Nephron (organoid): ENCODE measurements around the gene KANK4.

ENCODE experiments used
- H3K27ac Mint-ChIP-seq, 3 experiments: 2 replicates each; pipeline ENCODE4 v1.8.0; 2020; ENCODE audit warnings: mixed read lengths in 3 of 3, mild to moderate bottlenecking in 2 of 3, moderate library complexity in 1 of 3
- H3K27me3 Mint-ChIP-seq: 2 replicates; pipeline ENCODE4 v1.8.0; 2021; ENCODE audit warnings: low read depth, mild to moderate bottlenecking, moderate library complexity, mixed read lengths
- H3K36me3 Mint-ChIP-seq: 2 replicates; pipeline ENCODE4 v1.8.0; 2020; ENCODE audit warnings: low read depth, mixed read lengths
- H3K4me1 Mint-ChIP-seq: 2 replicates; pipeline ENCODE4 v1.8.0; 2020; ENCODE audit warnings: mixed read lengths
- H3K4me3 Mint-ChIP-seq, 3 experiments: 2 replicates each; pipeline ENCODE4 v1.8.0; 2020; ENCODE audit warnings: mild to moderate bottlenecking in 3 of 3, mixed read lengths in 3 of 3, moderate library complexity in 2 of 3
- H3K9me3 Mint-ChIP-seq: 2 replicates; pipeline ENCODE4 v1.8.0; 2020; ENCODE audit warnings: mixed read lengths
- CTCF ChIP-seq, 3 experiments: fragments of 200-600 bp; sonication (generic); IDR thresholded peaks; one replicate each; pipeline ENCODE4 v1.5.0; 2021; ENCODE audit warnings: antibody characterized with exemption in 3 of 3; ENCODE audit not compliant: unreplicated experiment in 3 of 3

KANK4 gene

GRCh38 chr1:62355095-62355494 is 35.9 kb upstream of the KANK4 start:
- Mint-ChIP-seq H3K36me3 (no peaks in the 10 kb centered on the region), H3K27ac (no peak overlapping the region), H3K4me3 (no peak overlapping the region), H3K9me3 (no peaks in the 10 kb centered on the region), H3K4me1 (peaks cover 23% of the 10 kb centered on the region), H3K27me3 (peaks cover 15% of the 10 kb centered on the region)
- TF ChIP-seq CTCF (IDR thresholded peaks at IDR 0.05; ENCODE audit: unreplicated experiment in 3 of 3): no peak

GRCh38 chr1:62353853-62354252 is 34.6 kb upstream of the KANK4 start:
- Mint-ChIP-seq H3K4me3 (no peak overlapping the region), H3K4me1 (peaks cover 17% of the 10 kb centered on the region), H3K27ac (no peak overlapping the region), H3K36me3 (no peaks in the 10 kb centered on the region), H3K27me3 (peaks cover 12% of the 10 kb centered on the region), H3K9me3 (no peaks in the 10 kb centered on the region)
- no peak for TF ChIP-seq CTCF (IDR thresholded peaks at IDR 0.05; ENCODE audit: unreplicated experiment in 3 of 3)

GRCh38 chr1:62352387-62352786 is 33.2 kb upstream of the KANK4 start:
- Mint-ChIP-seq H3K36me3 (no peaks in the 10 kb centered on the region), H3K27ac (no peak overlapping the region), H3K4me1 (peaks cover 15% of the 10 kb centered on the region), H3K27me3 (peaks cover 9% of the 10 kb centered on the region), H3K9me3 (no peaks in the 10 kb centered on the region), H3K4me3 (no peak overlapping the region)
- TF ChIP-seq CTCF (IDR thresholded peaks at IDR 0.05; ENCODE audit: unreplicated experiment in 3 of 3): no peak

GRCh38 chr1:62349470-62350233 is 30.4 kb upstream of the KANK4 start:
- TF ChIP-seq CTCF (IDR thresholded peaks at IDR 0.05; ENCODE audit: unreplicated experiment in 3 of 3): no peak
- no peak overlapping the region for H3K4me3 Mint-ChIP-seq
- H3K27ac Mint-ChIP-seq: no peak overlapping the region
- no peaks in the 10 kb centered on the region for H3K36me3 Mint-ChIP-seq
- H3K9me3 Mint-ChIP-seq: no peaks in the 10 kb centered on the region
- H3K4me1 Mint-ChIP-seq: peaks cover 19% of the 10 kb centered on the region
- peaks cover 13% of the 10 kb centered on the region for H3K27me3 Mint-ChIP-seq

GRCh38 chr1:62346886-62347285 is 27.7 kb upstream of the KANK4 start:
- Mint-ChIP-seq H3K4me1 (peaks cover 10% of the 10 kb centered on the region), H3K9me3 (no peaks in the 10 kb centered on the region), H3K27me3 (peaks cover 4% of the 10 kb centered on the region), H3K36me3 (no peaks in the 10 kb centered on the region), H3K27ac (peak overlapping the region in 1 of 3 experiments; percentile 56), H3K4me3 (no peak overlapping the region)
- no peak for TF ChIP-seq CTCF (IDR thresholded peaks at IDR 0.05; ENCODE audit: unreplicated experiment in 3 of 3)

GRCh38 chr1:62343911-62344310 is 24.7 kb upstream of the KANK4 start:
- H3K27ac Mint-ChIP-seq: peak overlapping the region in 1 of 3 experiments; percentile 61
- no peaks in the 10 kb centered on the region for H3K36me3 Mint-ChIP-seq
- peaks cover 27% of the 10 kb centered on the region for H3K4me1 Mint-ChIP-seq
- peaks cover 7% of the 10 kb centered on the region for H3K27me3 Mint-ChIP-seq
- H3K4me3 Mint-ChIP-seq: no peak overlapping the region
- no peaks in the 10 kb centered on the region for H3K9me3 Mint-ChIP-seq
- no peak for TF ChIP-seq CTCF (IDR thresholded peaks at IDR 0.05; ENCODE audit: unreplicated experiment in 3 of 3)
